GM21529 (cell line): ENCODE data around the gene LDAH.

Experiments
- ATAC-seq: cut with Tn5 transposase; IDR thresholded peaks from one replicate; pipeline ENCODE4 v1.9.1; 2021; ENCODE audit not compliant: unreplicated experiment

LDAH gene

DNA sequence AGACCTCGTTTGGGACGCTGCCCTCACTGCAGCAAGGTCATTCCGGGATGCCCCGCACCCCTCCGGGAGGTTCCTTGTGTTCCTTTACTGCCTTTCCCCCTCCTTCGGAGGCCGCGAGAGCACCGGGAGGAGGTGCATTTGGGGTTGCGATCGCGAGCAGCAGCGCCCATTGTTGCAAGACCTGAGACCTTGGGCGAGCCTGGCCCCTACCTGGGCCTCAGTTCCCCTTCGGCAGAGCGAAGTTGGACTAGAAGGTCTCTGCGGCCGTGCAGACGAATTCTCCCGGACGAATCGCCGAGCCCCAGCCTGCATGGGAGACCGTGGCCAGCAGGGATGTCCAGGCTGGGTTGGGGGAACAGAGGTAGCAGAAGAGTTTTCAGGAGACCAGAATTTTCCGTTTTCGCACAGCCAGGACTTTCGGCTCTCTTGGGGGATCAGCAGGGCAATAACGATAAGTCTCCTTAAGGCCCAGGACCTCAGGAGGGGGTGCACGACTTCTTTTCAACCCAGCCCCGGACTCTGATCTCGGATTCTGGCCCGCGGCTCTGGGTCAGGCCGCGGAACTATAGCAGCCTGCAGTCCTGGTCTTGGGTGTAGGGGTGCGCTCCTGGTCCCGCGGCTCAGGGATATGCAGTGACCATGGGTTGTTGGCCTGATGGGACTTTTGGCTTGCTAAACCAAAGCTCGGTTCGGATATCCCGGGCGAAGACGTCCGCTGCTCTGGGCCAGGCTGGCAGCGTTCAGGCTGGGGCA is 153.2 kb downstream of the LDAH start:
- no peak for ATAC-seq

DNA sequence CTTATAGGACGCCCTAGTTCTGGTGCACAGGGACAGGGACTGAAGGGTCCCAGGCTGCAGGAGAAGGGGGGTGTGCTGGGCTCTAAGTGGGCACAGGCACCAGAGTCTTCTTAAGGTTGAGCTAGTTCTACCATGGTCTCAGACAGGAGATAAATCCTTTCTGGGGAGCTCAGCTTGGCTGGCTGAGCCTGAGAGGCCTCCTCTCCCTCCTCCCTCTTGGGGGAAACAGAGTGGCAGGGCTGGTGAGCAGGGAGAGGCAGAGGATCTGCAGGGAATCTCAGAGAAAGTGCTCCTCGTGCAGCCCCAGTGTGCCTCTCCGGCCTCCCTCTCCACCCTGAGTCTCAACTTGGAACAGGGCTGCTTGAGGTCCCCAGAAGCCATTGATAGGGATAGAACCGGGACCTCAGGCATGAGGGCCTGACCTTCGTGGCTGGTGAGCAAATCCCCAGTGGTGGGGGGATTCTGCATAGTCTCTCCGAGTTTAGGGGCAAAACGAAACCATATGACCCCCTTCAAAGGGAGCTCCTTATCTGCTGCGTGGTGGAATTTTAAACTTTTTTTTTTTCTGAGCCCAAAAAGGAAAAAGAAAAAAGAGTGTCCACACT is 153.9 kb downstream of the LDAH start:
- no peak for ATAC-seq

- ATAC-seq = no peak
Measured at GRCh38 chr2:20668451-20668850, 154.4 kb downstream of the LDAH start.

DNA sequence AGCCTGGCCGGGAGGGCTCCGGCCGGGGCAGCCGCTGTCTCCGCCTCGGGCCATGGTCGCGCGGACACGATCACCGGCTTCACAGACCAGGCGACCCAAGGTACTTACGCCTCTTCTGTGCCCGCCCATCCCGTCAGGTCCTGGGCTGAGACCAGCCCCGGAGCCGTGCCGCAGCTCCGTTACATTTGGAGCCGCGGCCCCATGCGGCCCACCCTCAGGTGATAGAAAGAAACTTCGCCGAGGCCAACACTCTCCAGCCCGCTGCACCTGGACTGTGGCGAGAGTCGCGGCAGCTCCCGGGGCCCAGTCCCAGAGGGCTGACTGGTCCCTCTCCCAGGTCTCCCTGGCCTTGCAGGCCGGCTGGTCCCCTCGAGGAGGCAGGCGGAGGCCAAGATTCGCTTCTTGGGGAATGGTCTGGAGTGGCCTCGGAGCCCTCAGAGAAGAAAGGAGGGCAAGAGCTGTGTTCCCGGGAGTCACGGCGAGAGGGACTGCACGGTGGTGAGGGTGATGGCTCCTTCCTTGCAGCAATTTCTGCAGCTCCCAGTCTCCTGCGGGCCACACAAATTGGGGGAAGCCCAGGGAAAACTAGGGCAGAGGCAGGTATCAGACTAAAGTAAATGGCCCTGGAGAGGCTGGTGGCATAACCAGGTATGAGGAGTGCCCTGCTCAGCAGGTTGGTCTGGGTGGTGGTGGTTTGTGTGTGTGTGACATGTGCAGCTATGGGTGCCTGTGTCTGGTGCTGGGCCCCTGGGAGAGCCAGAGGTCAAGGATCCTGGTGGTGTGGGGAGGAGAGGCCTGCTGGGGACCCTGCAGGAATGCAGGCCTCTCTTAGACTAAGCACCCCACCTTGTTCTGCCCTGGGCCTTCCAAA is 155.1 kb downstream of the LDAH start:
- ATAC-seq = peak; percentile 18

DNA sequence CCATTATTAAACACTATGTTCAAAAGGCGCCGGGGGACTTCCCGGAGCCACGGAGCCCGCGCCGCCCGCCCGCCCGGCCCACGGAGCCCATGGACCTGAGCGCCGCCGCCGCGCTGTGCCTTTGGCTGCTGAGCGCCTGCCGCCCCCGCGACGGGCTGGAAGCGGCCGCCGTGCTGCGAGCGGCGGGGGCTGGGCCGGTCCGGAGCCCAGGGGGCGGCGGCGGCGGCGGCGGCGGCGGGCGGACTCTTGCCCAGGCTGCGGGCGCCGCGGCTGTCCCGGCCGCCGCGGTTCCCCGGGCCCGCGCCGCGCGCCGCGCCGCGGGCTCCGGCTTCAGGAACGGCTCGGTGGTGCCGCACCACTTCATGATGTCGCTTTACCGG is 155.8 kb downstream of the LDAH start:
- ATAC-seq = peak; percentile 24

- ATAC-seq = peak; percentile 33
Measured at GRCh38 chr2:20666304-20667150, 156.4 kb downstream of the LDAH start, which contains the start of gene GDF7. Gene GDF7, plus strand, starts transcription at chr2:20667144. Its CDS starts 96 bp downstream, at chr2:20667240.

DNA sequence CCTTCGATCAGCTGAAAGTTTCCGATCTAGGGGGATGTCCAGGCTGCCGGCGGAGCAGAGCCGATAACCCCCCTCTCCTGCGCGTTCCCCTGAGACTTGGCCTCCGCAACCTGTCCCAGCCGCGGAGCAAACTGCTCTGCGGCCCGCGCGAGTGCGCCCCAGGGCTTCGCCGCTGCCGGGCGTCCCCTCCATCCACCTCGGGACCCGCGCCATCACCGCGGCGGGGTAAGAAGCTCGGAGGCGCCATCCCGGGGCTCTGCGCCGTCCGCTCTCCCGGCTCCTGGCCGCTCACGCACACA is 156.9 kb downstream of the LDAH start:
- peak; percentile 8 for ATAC-seq

DNA sequence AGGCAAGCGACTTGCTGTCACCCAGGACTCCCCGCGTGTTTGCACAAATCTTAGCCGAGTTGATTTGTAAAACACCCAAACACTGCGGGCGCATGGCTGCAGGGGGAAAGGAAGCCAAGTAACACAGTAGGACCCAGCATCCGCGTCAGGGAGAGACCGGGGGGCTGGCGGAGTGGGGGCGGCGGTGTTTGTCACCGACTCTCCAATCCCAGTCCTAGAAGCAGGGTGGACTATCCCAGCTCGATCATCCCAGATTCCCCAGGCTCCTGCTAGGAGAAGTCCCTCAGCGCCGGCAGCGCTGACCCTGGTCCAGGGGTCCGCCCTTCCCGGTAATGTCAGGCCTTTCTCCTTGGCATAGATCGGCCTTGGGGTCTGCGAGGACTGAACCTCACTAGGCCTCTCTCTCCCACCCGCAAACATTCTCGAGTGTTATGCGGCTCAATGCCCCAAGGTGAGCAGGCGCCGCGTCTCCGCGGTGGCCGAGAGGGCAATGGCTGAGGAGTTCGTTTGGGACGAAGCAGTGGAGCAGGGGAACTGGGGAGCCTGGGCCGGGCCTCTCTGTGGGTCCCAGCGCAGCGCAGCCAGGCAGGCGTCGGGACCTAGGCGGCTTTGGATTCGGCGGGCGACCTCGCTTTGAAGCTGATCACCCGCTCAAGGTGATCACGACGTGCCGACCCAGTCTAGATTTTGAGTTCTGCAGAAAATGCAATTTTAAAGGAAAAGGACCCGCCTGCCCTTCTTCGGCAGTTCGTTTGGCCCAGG is 157.5 kb downstream of the LDAH start:
- no peak for ATAC-seq

- no peak for ATAC-seq
Measured at GRCh38 chr2:20664431-20665242, 158.3 kb downstream of the LDAH start.

DNA sequence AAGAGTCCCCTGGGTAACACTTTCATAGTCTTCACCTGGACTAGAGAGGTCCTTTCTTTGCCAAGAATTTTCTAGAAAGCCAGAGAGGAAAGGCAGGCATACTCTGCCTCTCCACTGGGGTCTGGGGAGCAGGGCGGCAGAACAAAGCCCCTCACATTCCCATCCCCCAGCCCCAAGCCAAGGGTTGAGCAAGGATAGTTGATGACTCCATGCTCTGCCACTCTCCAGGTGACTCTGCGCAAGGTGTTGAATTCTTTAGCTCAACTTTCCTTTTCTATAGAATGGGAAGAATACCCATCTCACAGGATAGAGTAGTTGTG is 158.9 kb downstream of the LDAH start:
- ATAC-seq = no peak

DNA sequence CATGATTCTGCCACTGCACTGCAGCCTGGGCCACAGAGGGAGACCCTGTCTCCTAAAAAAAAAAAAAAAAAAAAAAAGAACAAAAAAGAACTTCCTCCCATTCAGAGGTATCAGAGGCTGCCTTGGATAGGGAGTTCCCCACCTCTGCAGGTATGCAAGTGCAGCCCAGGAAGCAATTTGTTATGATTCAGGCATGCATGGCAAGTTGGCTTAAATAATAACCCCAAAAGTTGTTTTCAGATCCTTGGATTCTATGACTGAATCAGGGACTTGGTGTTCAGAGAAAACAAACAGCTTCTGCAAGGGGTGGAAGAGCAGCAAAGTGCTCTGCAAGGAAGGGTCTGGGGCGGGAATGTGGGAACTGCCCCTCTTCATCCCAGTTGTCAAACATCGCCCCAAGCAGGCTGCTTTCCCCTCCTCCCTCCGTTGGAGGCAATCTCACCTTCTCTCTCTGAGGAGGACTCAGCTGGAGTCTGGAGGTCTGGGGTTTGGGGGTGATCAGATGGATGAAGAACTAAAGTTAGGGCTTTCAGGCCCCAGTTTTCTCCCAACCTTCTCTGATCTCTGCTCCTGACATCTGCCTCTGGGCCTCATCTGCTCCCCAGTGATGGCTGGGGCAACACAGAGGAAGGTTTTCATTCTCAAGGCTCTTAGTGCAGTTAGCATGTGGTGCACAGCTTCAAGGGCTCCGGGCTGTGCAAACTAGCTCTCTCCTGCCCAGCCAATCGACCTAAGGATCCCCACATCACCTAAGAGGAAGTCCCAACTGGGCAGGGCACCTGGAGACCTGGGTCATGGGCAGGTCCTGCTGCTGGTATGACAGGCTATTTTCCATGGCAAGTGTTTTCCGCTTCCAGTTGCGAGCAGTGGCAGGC is 159.5 kb downstream of the LDAH start:
- ATAC-seq = no peak

GRCh38 chr2:20662308-20662937 is 160.5 kb downstream of the LDAH start:
- no peak for ATAC-seq

DNA sequence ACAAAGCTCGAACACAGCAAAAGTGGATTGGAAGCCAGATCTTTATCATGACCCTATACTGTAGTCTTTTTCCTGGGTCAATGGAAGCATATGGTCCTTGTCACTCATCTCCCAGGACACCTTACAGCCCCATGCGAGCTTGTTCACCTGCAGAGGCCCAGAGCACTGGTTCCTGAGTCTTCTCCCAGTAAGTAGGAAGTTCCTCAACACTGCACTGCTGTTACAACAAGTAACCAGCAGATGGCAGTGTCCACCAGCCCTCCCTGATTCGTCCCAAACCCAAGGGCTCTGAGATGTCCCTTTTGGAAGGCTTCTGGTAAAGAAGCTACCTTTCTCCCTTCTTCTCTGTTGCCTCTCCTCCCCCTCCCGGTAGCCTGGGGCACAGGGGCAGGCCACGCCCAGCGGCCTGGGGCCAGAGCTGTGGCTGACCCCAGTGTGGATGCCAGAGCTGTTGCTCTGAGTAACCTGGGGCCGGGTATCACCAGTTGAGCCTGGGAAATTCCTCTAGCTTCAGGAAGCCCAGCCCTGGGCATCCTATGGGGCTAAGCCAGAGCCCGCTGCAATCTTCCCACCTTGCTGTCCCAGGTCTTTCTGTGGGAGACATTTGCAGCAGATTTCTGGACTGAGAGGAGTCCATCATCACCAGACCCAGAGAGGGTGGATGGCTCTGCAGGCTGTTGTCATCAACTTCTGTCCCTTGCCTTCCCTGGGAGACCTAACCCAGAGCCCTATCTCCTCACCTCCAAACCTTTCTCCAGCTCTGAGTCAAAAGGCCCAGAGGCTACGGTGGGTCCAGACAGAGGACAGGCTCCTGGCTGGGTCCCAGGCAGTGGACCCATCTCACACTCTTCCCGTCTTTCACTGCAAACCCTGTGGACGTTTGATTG is 161.2 kb downstream of the LDAH start:
- peak; percentile 65 for ATAC-seq

DNA sequence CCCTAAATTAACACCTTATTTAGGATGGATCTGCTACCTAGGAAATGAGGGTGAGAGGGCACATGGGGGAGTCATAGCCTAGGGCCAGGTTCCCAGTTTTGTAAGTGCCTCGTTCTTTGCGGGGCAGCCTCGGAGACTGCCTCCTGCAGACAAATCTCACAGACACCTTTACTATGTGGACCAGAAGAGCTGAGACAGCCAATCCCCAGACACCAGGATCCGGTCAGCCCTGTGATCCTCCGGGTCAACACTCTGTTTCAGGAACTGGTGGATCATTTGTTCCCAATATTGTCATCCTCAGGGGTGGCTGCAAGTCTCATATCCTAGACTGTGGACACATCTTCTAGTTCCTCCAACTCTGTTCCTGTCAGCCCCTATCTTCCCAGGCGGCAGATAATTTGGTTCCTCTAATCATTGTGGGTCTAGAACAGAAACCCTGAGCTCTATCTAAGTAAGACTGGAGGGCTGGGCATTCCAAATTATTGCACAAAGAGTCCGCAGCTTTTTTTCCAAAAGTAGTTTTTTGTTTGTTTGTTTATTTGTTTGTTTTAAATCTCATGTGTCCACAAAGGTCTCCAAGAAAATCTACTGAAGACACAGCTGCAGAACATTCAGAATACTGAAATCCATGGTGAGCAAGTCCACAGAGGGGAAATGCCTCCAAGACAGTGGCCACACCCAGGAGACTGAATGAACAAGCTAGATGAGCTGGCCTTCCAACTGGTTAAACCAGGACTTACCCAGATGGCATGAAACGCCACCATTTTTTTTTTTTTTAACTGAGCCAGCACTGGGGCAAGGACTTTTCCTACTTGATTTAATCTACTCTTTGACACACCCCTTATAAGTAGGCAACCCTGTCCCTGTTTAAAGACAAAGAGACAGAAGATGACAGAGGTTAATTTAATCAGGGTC is 162.1 kb downstream of the LDAH start:
- ATAC-seq = no peak

DNA sequence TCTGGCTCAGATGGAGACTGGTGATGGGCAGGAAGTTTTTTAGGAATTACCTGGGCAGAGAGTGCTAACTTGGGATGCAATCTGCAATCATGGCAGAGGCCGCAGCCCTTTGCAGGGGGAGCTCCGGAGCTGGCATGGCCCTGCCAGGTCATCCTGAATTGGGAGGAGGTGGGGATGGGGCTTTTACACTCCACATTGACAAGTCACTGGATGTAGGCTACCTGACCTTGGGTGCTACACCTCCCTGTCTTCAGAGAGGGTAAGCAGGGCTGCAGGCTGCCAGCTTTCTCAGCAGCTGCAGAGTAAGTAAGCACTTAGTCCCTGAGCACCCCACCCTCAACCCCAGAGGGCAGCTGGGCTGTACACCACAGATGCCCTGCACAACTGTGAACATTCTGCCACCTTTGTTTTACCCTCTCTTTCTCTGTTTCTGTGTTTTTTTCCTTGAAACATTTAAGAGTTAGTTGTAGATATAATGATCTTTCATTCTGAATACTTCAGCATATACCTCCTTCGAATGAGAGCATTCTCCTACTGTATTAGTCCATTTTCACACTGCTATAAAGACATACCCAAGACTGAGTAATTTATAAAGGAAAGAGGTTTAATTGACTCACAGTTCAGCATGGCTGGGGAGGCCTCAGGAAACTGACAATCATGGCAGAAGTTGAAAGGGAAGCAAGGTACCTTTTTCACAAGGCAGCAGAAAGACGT is 165.2 kb downstream of the LDAH start:
- ATAC-seq = no peak

DNA sequence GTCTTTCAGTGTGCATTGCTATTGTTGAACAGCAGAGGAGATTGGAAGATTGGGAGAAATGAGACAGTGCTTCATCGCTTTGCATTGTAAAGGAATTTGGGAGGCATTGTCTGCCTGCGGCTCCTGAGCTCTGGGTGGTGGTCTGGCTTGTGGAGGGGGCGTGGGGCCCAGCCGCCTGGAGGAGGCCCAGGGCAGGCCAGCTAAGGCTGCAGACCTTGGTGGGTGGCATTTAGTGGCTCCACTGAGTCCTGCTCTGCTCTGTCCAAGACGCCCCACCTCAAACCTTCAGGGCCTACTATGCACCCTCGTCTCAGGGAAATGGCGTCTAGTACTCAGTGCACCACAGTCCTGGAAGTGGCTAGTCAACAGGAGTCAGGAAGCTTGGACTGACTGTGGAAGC is 166.3 kb downstream of the LDAH start:
- no peak for ATAC-seq
